Measurements from ENCODE around the gene WT1. TPM values are rescaled to one million over a fixed set of nuclear protein-coding genes. Genes with fewer than 3 reads are reported as not detected.

WT1 gene
- total RNA-seq, 1 experiment from 2014 or later = not detected

DNA sequence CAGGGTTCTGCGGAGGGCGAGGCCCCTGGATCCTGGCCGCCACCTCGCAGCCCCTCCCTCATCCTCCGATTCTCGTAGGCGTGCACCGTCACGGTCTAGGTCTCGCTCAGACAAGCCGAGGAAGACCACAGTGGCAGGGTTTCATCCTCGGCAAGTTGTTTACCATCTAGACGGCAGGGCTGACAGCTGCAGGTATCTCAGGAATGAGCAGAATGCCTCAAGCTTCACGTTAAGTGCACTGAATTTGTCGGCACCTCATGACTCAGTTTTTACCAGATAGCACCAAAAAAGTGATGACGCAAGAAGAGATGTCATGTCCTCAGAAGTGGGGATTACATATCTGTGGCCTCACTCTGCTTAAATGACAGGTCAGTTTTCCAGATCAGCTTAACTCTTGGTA lies 35.1 kb downstream of the WT1 start (continued):
- no peak for TF ChIP-seq EMX1 (CRISPR knock-in tag; IDR thresholded peaks at IDR 0.05)

DNA sequence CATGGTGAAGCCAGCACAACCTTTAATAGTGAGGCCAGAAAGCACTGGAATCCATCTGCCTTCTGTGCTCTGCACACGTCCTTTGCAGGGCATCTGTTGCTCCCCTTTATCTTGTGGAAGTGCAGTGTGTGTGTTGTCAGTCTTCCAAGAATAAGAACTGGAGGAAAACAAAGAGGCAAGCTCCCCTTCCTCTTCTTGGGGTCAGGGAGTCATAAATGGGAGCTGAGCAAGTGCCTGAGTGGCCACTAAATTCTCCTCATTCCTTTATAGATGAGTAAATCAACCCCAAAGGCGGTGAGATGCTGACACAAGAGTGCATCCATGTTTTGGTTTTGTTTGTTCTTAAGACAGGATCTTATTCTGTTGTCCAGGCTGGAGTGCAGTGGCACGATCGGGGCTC lies 38.3 kb downstream of the WT1 start:
- ChIA-PET POLR2A (interaction anchor here (0.7 kb wide), 1 partner anchor 11 kb away, joined by 4 read pairs; no protein-coding TSS in a partner anchor), CTCF (interaction anchor here (0.5 kb wide), 1 partner anchor 72 kb away, joined by 4 read pairs; no protein-coding TSS in a partner anchor)
- H3K27ac Mint-ChIP-seq = no peak overlapping the region
- no peak for DNase-seq (ENCODE audit: low spot score)
- no peaks in the 10 kb centered on the region; the same call in none of the 2 replicates for H3K27me3 Mint-ChIP-seq (ENCODE audit: low read depth)
- H3K4me3 Mint-ChIP-seq = no peak overlapping the region
- peaks cover 11% of the 10 kb centered on the region for H3K4me1 Mint-ChIP-seq
- no peak for ATAC-seq
- no peak for TF ChIP-seq MXD4 (CRISPR knock-in tag; IDR thresholded peaks at IDR 0.05; ENCODE audit: borderline replicate concordance)
- TF ChIP-seq, protein P1, sequence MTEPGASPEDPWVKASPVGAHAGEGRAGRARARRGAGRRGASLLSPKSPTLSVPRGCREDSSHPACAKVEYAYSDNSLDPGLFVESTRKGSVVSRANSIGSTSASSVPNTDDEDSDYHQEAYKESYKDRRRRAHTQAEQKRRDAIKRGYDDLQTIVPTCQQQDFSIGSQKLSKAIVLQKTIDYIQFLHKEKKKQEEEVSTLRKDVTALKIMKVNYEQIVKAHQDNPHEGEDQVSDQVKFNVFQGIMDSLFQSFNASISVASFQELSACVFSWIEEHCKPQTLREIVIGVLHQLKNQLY (CRISPR knock-in tag; IDR thresholded peaks at IDR 0.05) = no peak
- TF ChIP-seq IRF2 (CRISPR knock-in tag; IDR thresholded peaks at IDR 0.05; ENCODE audit: borderline replicate concordance, low read depth) = no peak
- TF ChIP-seq OVOL2 (CRISPR knock-in tag; IDR thresholded peaks at IDR 0.05; ENCODE audit: borderline replicate concordance) = no peak
- no peak for TF ChIP-seq GTF2I (CRISPR knock-in tag; conservative IDR thresholded peaks at IDR 0.05)
- TF ChIP-seq, protein P2, sequence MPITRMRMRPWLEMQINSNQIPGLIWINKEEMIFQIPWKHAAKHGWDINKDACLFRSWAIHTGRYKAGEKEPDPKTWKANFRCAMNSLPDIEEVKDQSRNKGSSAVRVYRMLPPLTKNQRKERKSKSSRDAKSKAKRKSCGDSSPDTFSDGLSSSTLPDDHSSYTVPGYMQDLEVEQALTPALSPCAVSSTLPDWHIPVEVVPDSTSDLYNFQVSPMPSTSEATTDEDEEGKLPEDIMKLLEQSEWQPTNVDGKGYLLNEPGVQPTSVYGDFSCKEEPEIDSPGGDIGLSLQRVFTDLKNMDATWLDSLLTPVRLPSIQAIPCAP (CRISPR knock-in tag; IDR thresholded peaks at IDR 0.05) = no peak
- TF ChIP-seq, protein P3, sequence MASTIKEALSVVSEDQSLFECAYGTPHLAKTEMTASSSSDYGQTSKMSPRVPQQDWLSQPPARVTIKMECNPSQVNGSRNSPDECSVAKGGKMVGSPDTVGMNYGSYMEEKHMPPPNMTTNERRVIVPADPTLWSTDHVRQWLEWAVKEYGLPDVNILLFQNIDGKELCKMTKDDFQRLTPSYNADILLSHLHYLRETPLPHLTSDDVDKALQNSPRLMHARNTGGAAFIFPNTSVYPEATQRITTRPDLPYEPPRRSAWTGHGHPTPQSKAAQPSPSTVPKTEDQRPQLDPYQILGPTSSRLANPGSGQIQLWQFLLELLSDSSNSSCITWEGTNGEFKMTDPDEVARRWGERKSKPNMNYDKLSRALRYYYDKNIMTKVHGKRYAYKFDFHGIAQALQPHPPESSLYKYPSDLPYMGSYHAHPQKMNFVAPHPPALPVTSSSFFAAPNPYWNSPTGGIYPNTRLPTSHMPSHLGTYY (CRISPR knock-in tag; IDR thresholded peaks at IDR 0.05) = no peak
- no peak for TF ChIP-seq ELF4 (CRISPR knock-in tag; IDR thresholded peaks at IDR 0.05; ENCODE audit: low read depth)
- TF ChIP-seq, protein P4, sequence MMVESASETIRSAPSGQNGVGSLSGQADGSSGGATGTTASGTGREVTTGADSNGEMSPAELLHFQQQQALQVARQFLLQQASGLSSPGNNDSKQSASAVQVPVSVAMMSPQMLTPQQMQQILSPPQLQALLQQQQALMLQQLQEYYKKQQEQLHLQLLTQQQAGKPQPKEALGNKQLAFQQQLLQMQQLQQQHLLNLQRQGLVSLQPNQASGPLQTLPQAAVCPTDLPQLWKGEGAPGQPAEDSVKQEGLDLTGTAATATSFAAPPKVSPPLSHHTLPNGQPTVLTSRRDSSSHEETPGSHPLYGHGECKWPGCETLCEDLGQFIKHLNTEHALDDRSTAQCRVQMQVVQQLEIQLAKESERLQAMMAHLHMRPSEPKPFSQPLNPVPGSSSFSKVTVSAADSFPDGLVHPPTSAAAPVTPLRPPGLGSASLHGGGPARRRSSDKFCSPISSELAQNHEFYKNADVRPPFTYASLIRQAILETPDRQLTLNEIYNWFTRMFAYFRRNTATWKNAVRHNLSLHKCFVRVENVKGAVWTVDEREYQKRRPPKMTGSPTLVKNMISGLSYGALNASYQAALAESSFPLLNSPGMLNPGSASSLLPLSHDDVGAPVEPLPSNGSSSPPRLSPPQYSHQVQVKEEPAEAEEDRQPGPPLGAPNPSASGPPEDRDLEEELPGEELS (CRISPR knock-in tag; IDR thresholded peaks at IDR 0.05) = no peak
- H3K9me3 Mint-ChIP-seq = peaks cover 5% of the 10 kb centered on the region
- H3K36me3 Mint-ChIP-seq = no peaks in the 10 kb centered on the region

DNA sequence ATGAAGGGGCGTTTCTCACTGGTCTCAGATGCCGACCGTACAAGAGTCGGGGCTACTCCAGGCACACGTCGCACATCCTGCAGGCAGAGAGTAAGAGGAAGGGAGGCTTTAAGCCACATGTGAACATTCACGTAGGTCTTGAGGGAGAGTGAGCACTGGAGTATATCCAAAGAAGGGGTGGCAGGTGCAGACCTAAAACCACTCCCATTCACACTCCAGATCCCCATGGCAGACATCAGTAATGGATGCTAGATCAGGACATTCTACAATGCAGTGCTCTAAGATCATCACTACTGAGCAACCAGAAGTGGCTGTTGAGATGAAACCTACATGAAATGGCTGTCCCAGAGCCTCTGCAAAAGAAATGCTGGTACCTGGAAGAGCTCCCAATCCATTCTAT lies 39.0 kb downstream of the WT1 start:
- DNase-seq (ENCODE audit: low spot score) (no peak), ATAC-seq (no peak)
- Mint-ChIP-seq H3K27ac (no peak overlapping the region), H3K27me3 (ENCODE audit: low read depth) (no peaks in the 10 kb centered on the region; the same call in none of the 2 replicates), H3K9me3 (peaks cover 5% of the 10 kb centered on the region), H3K4me3 (no peak overlapping the region), H3K4me1 (peaks cover 11% of the 10 kb centered on the region), H3K36me3 (no peaks in the 10 kb centered on the region)
- ChIA-PET CTCF (interaction anchor here (0.5 to 2.0 kb wide), 4 partner anchors 10 to 71 kb away, joined by 3 to 10 read pairs (median 5); no protein-coding TSS in a partner anchor), POLR2A (no interaction called here)
- TF ChIP-seq, protein P5, sequence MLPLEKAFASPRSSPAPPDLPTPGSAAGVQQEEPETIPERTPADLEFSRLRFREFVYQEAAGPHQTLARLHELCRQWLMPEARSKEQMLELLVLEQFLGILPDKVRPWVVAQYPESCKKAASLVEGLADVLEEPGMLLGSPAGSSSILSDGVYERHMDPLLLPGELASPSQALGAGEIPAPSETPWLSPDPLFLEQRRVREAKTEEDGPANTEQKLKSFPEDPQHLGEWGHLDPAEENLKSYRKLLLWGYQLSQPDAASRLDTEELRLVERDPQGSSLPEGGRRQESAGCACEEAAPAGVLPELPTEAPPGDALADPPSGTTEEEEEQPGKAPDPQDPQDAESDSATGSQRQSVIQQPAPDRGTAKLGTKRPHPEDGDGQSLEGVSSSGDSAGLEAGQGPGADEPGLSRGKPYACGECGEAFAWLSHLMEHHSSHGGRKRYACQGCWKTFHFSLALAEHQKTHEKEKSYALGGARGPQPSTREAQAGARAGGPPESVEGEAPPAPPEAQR (CRISPR knock-in tag; IDR thresholded peaks at IDR 0.05) = no peak
- TF ChIP-seq GABPB1 (CRISPR knock-in tag; IDR thresholded peaks at IDR 0.05) (no peak), IRF2 (CRISPR knock-in tag; IDR thresholded peaks at IDR 0.05; ENCODE audit: borderline replicate concordance, low read depth) (no peak), NFATC4 (CRISPR knock-in tag; IDR thresholded peaks at IDR 0.05) (no peak), SOX15 (CRISPR knock-in tag; IDR thresholded peaks at IDR 0.05) (no peak), TEAD4 (CRISPR knock-in tag; IDR thresholded peaks at IDR 0.05) (no peak), ZNF671 (CRISPR knock-in tag; IDR thresholded peaks at IDR 0.05) (no peak), ZBTB21 (CRISPR knock-in tag; IDR thresholded peaks at IDR 0.05; ENCODE audit: borderline replicate concordance) (no peak)
- TF ChIP-seq, protein P6, sequence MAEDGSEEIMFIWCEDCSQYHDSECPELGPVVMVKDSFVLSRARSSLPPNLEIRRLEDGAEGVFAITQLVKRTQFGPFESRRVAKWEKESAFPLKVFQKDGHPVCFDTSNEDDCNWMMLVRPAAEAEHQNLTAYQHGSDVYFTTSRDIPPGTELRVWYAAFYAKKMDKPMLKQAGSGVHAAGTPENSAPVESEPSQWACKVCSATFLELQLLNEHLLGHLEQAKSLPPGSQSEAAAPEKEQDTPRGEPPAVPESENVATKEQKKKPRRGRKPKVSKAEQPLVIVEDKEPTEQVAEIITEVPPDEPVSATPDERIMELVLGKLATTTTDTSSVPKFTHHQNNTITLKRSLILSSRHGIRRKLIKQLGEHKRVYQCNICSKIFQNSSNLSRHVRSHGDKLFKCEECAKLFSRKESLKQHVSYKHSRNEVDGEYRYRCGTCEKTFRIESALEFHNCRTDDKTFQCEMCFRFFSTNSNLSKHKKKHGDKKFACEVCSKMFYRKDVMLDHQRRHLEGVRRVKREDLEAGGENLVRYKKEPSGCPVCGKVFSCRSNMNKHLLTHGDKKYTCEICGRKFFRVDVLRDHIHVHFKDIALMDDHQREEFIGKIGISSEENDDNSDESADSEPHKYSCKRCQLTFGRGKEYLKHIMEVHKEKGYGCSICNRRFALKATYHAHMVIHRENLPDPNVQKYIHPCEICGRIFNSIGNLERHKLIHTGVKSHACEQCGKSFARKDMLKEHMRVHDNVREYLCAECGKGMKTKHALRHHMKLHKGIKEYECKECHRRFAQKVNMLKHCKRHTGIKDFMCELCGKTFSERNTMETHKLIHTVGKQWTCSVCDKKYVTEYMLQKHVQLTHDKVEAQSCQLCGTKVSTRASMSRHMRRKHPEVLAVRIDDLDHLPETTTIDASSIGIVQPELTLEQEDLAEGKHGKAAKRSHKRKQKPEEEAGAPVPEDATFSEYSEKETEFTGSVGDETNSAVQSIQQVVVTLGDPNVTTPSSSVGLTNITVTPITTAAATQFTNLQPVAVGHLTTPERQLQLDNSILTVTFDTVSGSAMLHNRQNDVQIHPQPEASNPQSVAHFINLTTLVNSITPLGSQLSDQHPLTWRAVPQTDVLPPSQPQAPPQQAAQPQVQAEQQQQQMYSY (CRISPR knock-in tag; IDR thresholded peaks at IDR 0.05) = no peak
- TF ChIP-seq, protein P7, sequence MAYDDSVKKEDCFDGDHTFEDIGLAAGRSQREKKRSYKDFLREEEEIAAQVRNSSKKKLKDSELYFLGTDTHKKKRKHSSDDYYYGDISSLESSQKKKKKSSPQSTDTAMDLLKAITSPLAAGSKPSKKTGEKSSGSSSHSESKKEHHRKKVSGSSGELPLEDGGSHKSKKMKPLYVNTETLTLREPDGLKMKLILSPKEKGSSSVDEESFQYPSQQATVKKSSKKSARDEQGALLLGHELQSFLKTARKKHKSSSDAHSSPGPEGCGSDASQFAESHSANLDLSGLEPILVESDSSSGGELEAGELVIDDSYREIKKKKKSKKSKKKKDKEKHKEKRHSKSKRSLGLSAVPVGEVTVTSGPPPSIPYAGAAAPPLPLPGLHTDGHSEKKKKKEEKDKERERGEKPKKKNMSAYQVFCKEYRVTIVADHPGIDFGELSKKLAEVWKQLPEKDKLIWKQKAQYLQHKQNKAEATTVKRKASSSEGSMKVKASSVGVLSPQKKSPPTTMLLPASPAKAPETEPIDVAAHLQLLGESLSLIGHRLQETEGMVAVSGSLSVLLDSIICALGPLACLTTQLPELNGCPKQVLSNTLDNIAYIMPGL (CRISPR knock-in tag; IDR thresholded peaks at IDR 0.05) = no peak
- TF ChIP-seq, protein P3 (CRISPR knock-in tag; IDR thresholded peaks at IDR 0.05) = no peak
- TF ChIP-seq, protein P8, sequence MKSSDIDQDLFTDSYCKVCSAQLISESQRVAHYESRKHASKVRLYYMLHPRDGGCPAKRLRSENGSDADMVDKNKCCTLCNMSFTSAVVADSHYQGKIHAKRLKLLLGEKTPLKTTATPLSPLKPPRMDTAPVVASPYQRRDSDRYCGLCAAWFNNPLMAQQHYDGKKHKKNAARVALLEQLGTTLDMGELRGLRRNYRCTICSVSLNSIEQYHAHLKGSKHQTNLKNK (CRISPR knock-in tag; IDR thresholded peaks at IDR 0.05) = no peak
